Activated CD4-positive, alpha-beta T cell treated with anti-CD3 and anti-CD28 coated beads, Interleukin-10, Interleukin-2, amounts not matched to agents 100 ng/mL and 50 ng/mL, durations not matched to agents 16 hours and 8 hours (primary cell): ENCODE data around the gene SPATS2L.

Experiments
- DNase-seq: peaks from one replicate; pipeline ENCODE4 v3.0.0-alpha.2; 2020

The SPATS2L gene

GRCh38 chr2:200379481-200380090 is 73.1 kb downstream of the SPATS2L start:
- DNase-seq = no peak

GRCh38 chr2:200380091-200380561 is 73.6 kb downstream of the SPATS2L start:
- DNase-seq = no peak

DNA sequence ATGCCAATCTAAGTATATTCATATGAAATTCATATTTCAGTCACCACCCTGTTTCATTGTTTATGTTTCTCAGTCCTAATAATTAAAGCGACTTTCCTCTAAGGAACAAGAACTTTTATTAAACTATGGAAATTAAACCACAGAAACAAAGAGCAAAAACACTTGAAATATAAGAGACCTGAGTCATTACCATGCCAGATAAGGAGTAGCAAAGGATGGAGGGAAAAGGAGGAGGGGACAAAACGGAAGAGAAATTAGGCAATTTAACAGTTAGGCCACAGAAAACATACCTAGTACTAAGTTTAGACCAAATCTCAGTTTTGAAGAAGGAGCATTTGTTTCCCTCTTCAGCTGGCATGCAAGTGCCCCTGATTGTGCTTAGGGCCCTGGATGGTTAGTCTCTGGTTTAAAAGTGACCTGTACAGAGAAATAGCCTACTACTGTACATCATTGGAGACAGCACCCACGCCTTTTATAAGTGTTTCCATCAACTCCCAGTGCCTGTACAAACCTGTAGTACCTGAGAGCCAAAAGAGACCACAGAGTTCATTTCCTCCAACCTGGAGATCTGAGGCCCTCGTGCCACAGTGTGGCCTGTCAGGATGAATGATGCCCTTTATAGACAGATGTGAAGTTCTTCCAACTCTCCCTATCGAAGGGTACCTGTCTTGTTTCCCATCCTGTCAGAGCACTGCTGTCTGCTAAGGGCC is 74.5 kb downstream of the SPATS2L start:
- no peak for DNase-seq

DNA sequence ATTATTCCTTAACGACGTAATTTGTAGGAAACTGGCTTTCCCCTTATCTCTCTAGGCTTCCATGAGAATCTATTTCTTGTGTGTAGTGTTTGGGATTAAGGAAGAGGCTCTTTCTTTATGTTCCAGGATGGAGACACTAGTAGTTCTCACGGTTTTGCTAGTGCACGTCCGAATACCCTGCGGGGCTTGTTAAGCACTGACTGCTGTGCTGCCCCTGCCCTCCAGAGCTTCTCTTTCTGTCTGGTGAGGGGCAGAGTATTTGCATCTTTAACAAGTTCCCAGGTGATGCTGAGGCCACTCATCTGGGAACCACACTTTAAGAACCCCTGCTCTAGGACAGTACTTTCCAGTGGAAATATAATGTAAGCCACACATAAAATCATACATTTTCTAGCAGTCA is 76.4 kb downstream of the SPATS2L start:
- no peak for DNase-seq

DNA sequence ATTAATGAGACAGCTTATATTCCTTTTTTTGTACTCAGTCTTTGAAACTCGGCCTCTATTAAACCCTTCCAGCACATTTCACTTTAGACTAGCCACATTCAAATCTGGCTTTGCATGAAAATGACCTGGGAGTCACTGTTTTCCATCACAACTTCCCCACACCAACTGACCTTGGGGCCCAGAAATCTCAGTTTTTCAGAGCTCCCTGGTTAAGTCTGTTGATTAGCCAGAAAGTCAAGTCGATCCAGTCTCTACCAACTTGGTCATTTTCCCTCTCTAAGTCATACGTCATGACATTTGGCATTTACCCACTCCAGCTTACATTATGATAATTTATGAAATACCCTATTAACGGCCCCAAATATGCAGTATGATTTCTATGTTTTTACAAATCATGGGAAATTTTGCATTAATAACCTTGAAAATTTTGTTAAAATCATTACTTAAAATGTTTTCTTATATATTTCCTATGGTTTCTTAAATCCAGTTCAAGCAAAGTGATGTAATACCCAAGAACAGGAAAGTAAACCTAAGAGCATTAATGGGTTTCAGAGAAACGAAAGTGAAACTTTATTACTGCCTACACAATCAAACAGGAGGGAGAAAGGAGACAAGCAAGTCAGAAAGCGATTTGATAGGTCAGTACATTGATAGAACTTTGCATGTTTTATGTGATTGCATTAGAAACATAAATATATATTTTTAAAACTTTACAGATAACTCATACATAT is 77.1 kb downstream of the SPATS2L start:
- DNase-seq = peak; percentile 59

DNA sequence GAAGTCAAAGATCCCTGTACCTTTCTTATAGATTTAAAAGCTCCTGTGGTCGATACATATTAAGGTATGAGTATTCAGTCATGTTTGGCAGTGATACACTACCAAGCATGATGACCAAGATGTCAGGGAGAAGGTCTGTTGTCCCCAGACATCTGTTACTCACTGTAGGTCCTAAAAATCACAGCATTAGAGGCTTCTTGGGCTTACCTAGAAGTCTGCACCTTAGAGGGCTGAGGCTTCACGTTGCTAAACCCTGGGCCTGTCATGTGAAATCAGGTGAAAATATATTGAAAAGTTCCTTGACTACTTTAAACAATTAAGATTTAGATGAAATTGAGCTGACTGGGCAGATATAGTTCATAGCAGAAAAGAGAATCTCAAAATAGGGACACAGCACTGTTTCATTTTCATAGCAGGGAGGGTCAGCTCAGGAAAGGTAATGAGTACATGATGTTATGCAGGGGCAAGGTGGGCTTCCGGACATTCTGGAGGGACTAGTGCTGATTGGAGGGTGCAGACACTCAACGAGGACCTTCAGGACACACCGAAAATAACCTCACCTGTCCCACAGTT is 78.7 kb downstream of the SPATS2L start:
- no peak for DNase-seq

- DNase-seq = no peak
Measured at GRCh38 chr2:200393191-200393590, 86.7 kb downstream of the SPATS2L start.

GRCh38 chr2:200394045-200394444 is 87.6 kb downstream of the SPATS2L start:
- no peak for DNase-seq

DNA sequence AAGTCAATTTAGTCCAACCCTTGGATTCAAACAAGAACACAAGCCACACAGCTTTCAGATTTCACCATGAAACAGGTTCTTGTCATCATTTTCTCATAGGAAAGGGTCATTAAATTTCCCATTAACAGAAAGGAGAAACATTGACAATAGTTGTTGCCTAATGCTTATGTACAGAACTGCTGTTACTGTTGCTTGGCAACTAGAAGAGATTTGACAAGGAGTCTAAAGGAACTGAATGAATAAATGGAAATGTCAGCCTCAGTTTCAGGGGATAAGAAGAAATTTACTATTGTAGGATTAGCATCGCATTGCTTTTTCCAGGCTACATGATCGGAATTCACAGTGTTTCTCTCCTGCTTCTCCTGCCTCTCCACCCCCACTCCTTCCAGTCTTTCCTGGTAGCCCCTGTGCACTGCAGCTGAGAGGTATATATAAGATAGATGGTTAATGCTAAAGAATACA is 90.3 kb downstream of the SPATS2L start:
- no peak for DNase-seq

DNA sequence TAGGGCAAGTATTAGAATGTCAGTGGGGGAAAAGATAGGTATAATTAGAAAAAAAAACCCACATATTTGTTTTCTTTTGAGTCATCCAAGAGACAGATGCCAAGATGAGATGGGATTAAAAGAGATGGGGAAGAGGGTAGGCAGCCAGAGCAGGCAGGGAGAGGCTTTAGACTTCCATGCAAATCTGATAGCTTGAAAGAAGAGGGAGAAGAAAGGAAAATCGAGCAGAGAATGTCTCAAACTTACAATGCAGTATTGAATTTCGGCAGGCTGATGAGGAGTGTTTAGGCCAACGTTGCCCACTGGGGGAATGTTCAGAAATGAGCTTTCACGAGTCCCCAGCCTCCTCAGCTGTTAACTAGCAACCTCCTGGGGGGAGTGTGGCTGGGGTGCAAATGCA is 91.3 kb downstream of the SPATS2L start:
- no peak for DNase-seq

- peak; percentile 29 for DNase-seq
Measured at GRCh38 chr2:200399046-200399445, 92.6 kb downstream of the SPATS2L start.

DNA sequence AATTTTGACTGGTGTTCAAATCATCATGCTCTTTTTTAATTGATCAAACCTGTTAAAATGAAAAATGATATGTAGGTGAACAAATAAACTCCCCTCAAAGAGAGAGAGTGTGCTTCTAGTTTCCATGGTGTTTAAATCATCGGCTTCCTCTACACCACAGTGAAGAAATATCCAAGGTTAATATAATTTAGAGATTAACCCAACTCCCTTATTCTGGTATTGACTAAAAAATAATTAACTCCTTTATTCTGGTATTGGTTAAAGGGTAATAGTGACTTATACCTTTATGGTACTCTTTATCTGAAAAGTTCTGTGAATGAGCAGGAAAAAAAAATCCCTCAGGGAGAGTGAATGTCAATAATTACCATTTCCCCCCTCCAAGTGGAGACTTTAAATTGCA is 93.1 kb downstream of the SPATS2L start:
- no peak for DNase-seq

- DNase-seq = no peak
Measured at GRCh38 chr2:200403814-200404213, 97.3 kb downstream of the SPATS2L start.

DNA sequence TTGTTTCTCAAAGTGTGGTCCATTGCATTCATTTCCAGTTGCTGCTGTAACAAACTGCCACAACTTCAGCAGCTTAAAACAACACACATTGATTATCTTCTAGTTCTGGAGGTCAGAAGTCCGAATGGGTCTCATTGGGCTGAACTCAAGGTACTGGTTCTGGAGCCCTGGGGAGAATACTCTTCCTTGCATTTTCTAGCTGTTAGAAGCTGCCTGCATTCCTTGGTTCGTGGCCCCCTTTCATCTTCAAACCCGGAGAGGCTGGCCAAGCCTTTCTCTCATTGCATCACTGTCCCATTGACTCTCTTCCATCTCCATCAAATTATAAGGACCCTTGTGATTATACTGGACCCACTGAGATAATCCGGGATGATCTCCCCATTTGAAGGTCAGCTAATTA is 98.1 kb downstream of the SPATS2L start:
- DNase-seq = no peak

DNA sequence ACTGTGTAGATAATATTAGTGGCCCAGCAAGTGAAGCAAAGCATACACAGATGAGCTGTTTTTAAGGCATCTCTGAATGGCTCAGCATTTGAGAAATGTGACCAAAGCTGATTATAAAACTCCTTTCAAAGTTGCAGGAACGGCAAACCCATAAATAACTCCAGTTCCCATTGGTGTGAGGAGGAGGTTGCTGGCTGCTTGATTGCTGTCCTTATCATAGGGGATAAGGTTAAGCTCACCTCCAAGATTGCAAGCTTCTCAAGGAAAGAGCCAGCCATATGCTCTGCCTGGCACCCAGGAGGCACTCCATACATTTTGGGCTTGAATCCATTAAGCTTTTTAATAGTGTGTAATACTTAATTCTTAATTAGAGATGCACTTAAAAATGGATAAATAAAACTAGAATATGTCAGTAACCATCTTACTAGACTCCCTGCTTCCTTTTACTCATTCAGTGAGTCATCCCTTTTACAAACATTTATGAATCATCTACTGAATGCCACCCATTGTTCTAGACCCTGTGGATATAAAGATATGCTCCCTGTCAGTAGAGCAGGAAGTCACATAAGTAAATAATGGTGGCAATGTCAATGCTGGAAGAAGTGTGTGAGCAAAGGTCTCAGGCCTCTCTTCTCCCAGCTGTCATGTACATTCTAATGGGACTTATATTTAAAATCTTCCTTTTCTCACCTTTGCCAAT is 99.3 kb downstream of the SPATS2L start:
- peak; percentile 78 for DNase-seq

DNA sequence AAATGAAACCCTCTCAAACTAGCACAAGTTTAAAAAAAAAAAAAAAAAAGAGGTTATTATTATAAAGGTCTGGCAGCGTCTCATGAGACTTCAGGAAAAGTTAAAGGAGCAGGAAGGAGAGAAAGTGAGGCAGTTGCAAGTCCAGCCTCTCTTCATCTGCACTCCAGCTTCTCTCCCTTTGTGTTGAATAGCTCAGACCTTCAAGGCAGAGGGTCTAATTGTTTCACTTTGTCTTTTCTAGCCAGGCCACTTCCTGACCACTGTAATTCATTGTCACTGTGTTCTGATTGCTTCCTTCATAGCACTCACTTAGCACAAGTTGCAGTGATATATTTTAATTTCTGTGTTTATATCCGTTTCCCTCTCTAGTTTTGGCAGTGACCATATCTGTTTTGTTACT is 99.9 kb downstream of the SPATS2L start:
- DNase-seq = peak; percentile 6

- DNase-seq = peak; percentile 26
Measured at GRCh38 chr2:200408428-200409316, 102.2 kb downstream of the SPATS2L start.

- no peak for DNase-seq
Measured at GRCh38 chr2:200411831-200412230, 105.3 kb downstream of the SPATS2L start.

DNA sequence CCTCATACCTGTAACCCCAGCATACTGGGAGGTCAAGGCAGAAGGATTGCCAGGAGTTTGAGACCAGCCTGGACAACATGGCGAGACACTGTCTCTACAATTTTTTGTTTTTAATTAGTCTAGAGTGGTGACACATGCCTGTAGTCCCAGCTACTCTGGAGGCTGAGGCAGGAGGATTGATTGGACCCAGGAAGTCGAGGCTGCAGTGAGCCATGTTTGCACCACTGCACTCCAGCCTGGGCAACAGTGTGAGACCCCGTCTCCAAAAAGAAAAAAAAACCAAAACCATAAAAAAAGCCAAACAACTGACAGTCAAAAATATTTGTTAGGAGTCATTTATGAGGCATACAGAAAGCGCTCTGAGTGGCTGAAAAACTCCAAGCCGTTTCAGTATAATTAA is 107.9 kb downstream of the SPATS2L start:
- DNase-seq = no peak

- no peak for DNase-seq
Measured at GRCh38 chr2:200415455-200415854, 109.0 kb downstream of the SPATS2L start.

- DNase-seq = no peak
Measured at GRCh38 chr2:200416878-200417277, 110.4 kb downstream of the SPATS2L start.

GRCh38 chr2:200417366-200417765 is 110.9 kb downstream of the SPATS2L start:
- DNase-seq = no peak
